ENCODE results near the gene KIRREL1. TPM values are rescaled to one million over a fixed set of nuclear protein-coding genes. Genes with fewer than 3 reads are reported as not detected.
"Not testable (repeated sequence)": the region's sequence is repeated elsewhere in the genome, so short reads cannot be mapped to it uniquely, and the experiment has no call there.

The KIRREL1 gene
- total RNA-seq, 1 donor = under 0.01 TPM

- Histone ChIP-seq H3K9me3 (ENCODE audit: low read depth, low read length) (no peaks in the 10 kb centered on the region), H3K4me3 (ENCODE audit: low read length) (no peak overlapping the region), H3K27me3 (ENCODE audit: insufficient read depth, low read length) (peaks cover 31% of the 10 kb centered on the region), H3K4me1 (ENCODE audit: insufficient read depth, low read length) (peaks cover 8% of the 10 kb centered on the region)
Measured at GRCh38 chr1:158121604-158122254, 128.3 kb downstream of the KIRREL1 start.

- H3K4me3 ChIP-seq (ENCODE audit: low read length) = no peak overlapping the region
- peaks cover 5% of the 10 kb centered on the region for H3K4me1 ChIP-seq (ENCODE audit: insufficient read depth, low read length)
- H3K9me3 ChIP-seq (ENCODE audit: low read depth, low read length) = no peaks in the 10 kb centered on the region
- H3K27me3 ChIP-seq (ENCODE audit: insufficient read depth, low read length) = peaks cover 26% of the 10 kb centered on the region
Measured at GRCh38 chr1:158122833-158123388, 129.5 kb downstream of the KIRREL1 start.

GRCh38 chr1:158124034-158124433 lies 130.6 kb downstream of the KIRREL1 start:
- no peaks in the 10 kb centered on the region for H3K4me1 ChIP-seq (ENCODE audit: insufficient read depth, low read length)
- no peaks in the 10 kb centered on the region for H3K9me3 ChIP-seq (ENCODE audit: low read depth, low read length)
- peaks cover 19% of the 10 kb centered on the region for H3K27me3 ChIP-seq (ENCODE audit: insufficient read depth, low read length)
- H3K4me3 ChIP-seq (ENCODE audit: low read length) = no peak overlapping the region

GRCh38 chr1:158124999-158125398 lies 131.6 kb downstream of the KIRREL1 start:
- Histone ChIP-seq H3K4me3 (ENCODE audit: low read length) (no peak overlapping the region), H3K4me1 (ENCODE audit: insufficient read depth, low read length) (no peaks in the 10 kb centered on the region), H3K27me3 (ENCODE audit: insufficient read depth, low read length) (peaks cover 16% of the 10 kb centered on the region), H3K9me3 (ENCODE audit: low read depth, low read length) (no peaks in the 10 kb centered on the region)

GRCh38 chr1:158126425-158126824 lies 133.0 kb downstream of the KIRREL1 start:
- no peak overlapping the region for H3K4me3 ChIP-seq (ENCODE audit: low read length)
- no peaks in the 10 kb centered on the region for H3K9me3 ChIP-seq (ENCODE audit: low read depth, low read length)
- H3K4me1 ChIP-seq (ENCODE audit: insufficient read depth, low read length) = no peaks in the 10 kb centered on the region
- H3K27me3 ChIP-seq (ENCODE audit: insufficient read depth, low read length) = peaks cover 12% of the 10 kb centered on the region

- H3K9me3 ChIP-seq (ENCODE audit: low read depth, low read length); H3K4me1 ChIP-seq (ENCODE audit: insufficient read depth, low read length); H3K27me3 ChIP-seq (ENCODE audit: insufficient read depth, low read length); H3K4me3 ChIP-seq (ENCODE audit: low read length): not testable (repeated sequence)
Measured at GRCh38 chr1:158128531-158128930, 135.1 kb downstream of the KIRREL1 start.

GRCh38 chr1:158131217-158131616 lies 137.8 kb downstream of the KIRREL1 start:
- Histone ChIP-seq H3K27me3 (ENCODE audit: insufficient read depth, low read length) (no peaks in the 10 kb centered on the region), H3K4me3 (ENCODE audit: low read length) (no peak overlapping the region), H3K9me3 (ENCODE audit: low read depth, low read length) (no peaks in the 10 kb centered on the region), H3K4me1 (ENCODE audit: insufficient read depth, low read length) (no peaks in the 10 kb centered on the region)

- no peaks in the 10 kb centered on the region for H3K9me3 ChIP-seq (ENCODE audit: low read depth, low read length)
- H3K4me1 ChIP-seq (ENCODE audit: insufficient read depth, low read length) = no peaks in the 10 kb centered on the region
- no peak overlapping the region for H3K4me3 ChIP-seq (ENCODE audit: low read length)
- H3K27me3 ChIP-seq (ENCODE audit: insufficient read depth, low read length) = no peaks in the 10 kb centered on the region
Measured at GRCh38 chr1:158140764-158141192, 147.3 kb downstream of the KIRREL1 start.

GRCh38 chr1:158145173-158145719 lies 151.8 kb downstream of the KIRREL1 start:
- H3K27me3 ChIP-seq (ENCODE audit: insufficient read depth, low read length) = no peaks in the 10 kb centered on the region
- no peaks in the 10 kb centered on the region for H3K9me3 ChIP-seq (ENCODE audit: low read depth, low read length)
- peaks cover 30% of the 10 kb centered on the region for H3K4me1 ChIP-seq (ENCODE audit: insufficient read depth, low read length)
- H3K4me3 ChIP-seq (ENCODE audit: low read length) = no peak overlapping the region

- Histone ChIP-seq H3K27me3 (ENCODE audit: insufficient read depth, low read length) (no peaks in the 10 kb centered on the region), H3K4me1 (ENCODE audit: insufficient read depth, low read length) (peaks cover 38% of the 10 kb centered on the region), H3K4me3 (ENCODE audit: low read length) (no peak overlapping the region), H3K9me3 (ENCODE audit: low read depth, low read length) (no peaks in the 10 kb centered on the region)
Measured at GRCh38 chr1:158146165-158146564, 152.7 kb downstream of the KIRREL1 start.

- H3K27me3 ChIP-seq (ENCODE audit: insufficient read depth, low read length) = no peaks in the 10 kb centered on the region
- no peak overlapping the region for H3K4me3 ChIP-seq (ENCODE audit: low read length)
- peaks cover 44% of the 10 kb centered on the region for H3K4me1 ChIP-seq (ENCODE audit: insufficient read depth, low read length)
- H3K9me3 ChIP-seq (ENCODE audit: low read depth, low read length) = no peaks in the 10 kb centered on the region
Measured at GRCh38 chr1:158146739-158147138, 153.3 kb downstream of the KIRREL1 start.

GRCh38 chr1:158147401-158147800 lies 154.0 kb downstream of the KIRREL1 start:
- H3K4me1 ChIP-seq (ENCODE audit: insufficient read depth, low read length) = peaks cover 49% of the 10 kb centered on the region
- no peaks in the 10 kb centered on the region for H3K9me3 ChIP-seq (ENCODE audit: low read depth, low read length)
- no peak overlapping the region for H3K4me3 ChIP-seq (ENCODE audit: low read length)
- no peaks in the 10 kb centered on the region for H3K27me3 ChIP-seq (ENCODE audit: insufficient read depth, low read length)

GRCh38 chr1:158147869-158148268 lies 154.4 kb downstream of the KIRREL1 start:
- H3K4me3 ChIP-seq (ENCODE audit: low read length) = no peak overlapping the region
- H3K4me1 ChIP-seq (ENCODE audit: insufficient read depth, low read length) = peaks cover 51% of the 10 kb centered on the region
- H3K27me3 ChIP-seq (ENCODE audit: insufficient read depth, low read length) = no peaks in the 10 kb centered on the region
- no peaks in the 10 kb centered on the region for H3K9me3 ChIP-seq (ENCODE audit: low read depth, low read length)

GRCh38 chr1:158148468-158148867 lies 155.0 kb downstream of the KIRREL1 start:
- H3K4me1 ChIP-seq (ENCODE audit: insufficient read depth, low read length) = peaks cover 57% of the 10 kb centered on the region
- H3K9me3 ChIP-seq (ENCODE audit: low read depth, low read length) = no peaks in the 10 kb centered on the region
- H3K4me3 ChIP-seq (ENCODE audit: low read length) = no peak overlapping the region
- H3K27me3 ChIP-seq (ENCODE audit: insufficient read depth, low read length) = no peaks in the 10 kb centered on the region

GRCh38 chr1:158149175-158149574 lies 155.7 kb downstream of the KIRREL1 start:
- Histone ChIP-seq H3K4me1 (ENCODE audit: insufficient read depth, low read length) (peaks cover 64% of the 10 kb centered on the region), H3K9me3 (ENCODE audit: low read depth, low read length) (no peaks in the 10 kb centered on the region), H3K27me3 (ENCODE audit: insufficient read depth, low read length) (no peaks in the 10 kb centered on the region), H3K4me3 (ENCODE audit: low read length) (peak overlapping the region; percentile 47)

Measured in mononuclear cell (primary cell).